Measurements from ENCODE around the gene FBXW2. TPM values are rescaled to one million over a fixed set of nuclear protein-coding genes. Genes with fewer than 3 reads are reported as not detected.

Gene FBXW2
- polyA plus RNA-seq, 10 donors: 26.2 to 42.3 (median 33.1) TPM

DNA sequence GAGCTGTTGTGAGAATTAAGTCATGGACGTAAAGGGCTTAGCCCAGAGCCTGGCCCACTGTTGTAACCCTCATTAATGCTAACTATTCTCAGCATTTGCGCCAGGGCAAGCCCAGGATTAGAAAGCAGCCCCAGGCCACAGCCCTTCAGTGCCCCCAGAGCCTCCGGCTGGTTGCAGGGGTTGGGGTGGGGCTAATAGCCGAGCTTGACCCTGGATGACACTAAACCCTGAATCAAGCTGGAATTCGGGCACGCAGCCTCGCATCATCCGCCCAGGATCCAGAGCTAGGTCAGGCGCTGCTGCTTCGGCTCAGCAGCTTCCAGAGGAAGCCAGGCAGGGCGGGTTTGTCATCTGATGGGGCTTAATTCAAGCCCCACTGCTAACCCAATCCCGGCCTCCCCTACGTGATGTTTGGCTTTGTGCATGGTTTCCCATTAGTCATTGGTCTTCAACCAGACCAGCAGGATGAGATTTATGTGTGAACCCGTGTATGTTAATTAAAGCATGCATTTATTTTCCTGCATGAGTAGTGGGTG lies 77.8 kb downstream of the FBXW2 start:
- DNase-seq: peak in 2 of 3 donors; percentile 37 to 72

DNA sequence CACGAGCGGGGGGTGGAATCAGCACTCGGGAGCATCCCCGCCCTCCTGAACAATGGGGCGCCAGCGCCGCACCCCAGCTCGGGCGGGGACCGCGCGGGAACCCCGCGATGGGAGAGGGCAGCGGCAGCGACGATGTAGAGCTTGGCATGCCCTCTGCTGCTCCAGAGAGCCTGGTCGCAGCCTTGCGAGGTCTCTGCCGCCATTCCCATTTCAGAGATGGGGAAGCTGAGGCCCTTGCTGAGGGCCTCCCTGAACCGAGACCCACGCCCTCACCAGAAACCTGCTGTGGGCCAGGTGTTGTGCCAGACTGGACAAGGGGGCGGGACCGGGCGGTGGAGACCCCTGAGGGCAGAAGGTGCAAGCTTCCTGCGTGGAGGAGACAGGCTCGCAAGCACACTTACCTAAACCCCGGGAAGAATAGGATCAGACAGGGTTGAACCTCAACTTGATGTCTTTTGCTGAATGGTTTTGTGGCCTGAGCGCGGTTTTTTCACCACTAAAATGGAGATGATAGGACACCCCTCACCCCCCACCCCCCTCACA lies 78.3 kb downstream of the FBXW2 start:
- DNase-seq: no peak

DNA sequence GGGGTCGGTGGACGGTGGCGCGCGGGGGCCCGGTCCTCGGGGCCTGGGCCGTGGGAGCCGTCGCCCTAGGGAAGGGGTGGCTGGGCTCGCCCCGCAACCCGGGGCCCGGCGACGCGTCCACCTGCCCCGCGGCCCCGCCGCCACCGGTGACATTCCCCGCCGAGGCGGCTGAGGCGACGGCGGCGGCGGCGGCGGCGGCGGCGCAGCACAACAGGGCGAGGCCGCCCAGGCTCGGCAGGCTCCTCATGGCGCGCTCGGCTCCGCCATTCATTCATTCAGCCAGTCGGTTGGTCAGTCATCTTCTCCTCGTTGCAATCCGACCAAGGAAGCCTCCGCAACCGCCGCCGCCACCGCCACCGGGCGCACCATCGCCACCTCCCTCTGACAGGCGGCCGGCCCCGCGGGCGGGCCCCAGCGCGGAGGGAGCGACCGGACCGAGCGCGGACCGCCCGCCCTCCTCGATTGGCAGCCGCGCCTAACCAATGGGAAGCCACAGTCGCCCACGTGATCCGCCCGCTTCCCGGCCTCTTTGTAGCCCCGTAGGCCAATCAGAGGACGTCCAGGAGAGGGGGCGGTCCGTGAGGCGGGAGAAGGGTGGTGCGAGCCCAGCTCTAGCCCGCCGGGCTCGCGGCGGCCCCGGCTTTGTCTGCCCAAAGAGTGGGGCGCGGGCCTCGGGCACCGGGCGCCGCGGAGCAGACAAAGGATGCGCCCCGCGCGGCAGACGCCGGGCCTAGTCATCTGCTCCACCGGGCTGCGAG lies 78.9 kb downstream of the FBXW2 start, which contains the start of gene MEGF9:
Gene MEGF9, minus strand, starts transcription at position 383 of the 758 bp plus-strand sequence. Its CDS starts 112 bp downstream, at position 271.
- peak; percentile 97 to 99 (median 98) for DNase-seq

DNA sequence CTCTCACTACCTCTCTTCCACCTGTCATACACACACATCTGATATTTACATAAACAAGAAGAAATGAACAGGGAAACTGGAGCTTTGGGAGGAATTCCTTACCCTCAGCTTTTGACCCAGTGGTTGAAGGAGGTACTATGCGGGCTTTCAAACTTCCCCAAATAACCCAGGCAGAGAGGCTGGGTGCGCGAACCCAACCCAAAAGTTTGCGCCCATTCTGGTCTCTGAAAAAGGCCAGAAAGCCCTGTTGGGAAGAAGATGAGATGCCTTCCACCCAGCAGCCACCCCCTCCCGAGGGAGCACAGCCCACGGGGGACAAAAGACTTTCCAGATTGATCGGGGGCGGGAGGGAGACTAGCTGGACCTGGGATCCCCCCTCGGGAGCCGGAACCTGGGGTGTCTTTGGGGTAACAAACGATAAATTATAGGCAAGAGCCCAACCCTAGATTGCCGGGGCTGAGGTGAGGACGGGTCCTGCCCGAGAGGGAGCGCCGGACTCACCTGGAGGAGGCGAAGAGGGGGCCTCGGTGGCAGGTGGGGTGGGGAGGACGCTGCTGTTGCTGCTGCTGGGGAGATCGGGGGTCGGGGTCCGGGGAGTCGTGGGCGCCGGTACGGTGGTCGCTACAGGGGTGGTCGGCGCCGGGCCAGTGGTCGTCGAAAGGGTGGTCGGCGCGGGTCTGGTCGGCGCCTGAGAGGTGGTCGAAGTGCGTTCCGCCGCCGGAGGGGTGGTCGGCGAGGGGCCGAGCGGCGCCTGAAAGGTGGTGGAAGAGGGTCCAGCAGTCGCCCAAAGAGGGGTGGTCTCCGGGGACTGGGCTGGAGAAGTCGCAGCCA lies 79.7 kb downstream of the FBXW2 start:
- no peak for DNase-seq

DNA sequence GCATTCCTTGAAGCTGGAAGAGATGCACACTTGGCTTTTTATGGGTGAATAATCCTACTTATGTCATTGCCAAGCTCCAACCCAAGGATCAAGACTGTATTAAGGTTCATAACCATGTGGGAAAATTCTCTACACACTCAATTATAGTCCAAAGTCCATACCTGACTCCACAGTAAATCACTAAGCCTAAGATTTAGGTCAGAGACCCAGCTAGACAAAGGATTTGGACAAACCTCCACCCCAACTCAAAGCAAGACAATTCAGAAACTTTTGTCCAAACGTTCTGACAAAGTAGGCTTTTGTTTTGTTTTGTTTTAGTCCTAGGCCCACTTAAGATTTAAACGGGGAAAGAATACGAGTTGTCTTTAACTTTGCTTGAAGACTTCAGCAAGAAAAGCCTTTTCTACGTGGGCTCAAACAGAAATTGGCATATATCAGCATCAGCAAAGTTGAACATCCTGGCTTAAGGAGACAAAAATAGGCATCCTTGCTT lies 80.6 kb downstream of the FBXW2 start:
- no peak for DNase-seq

DNA sequence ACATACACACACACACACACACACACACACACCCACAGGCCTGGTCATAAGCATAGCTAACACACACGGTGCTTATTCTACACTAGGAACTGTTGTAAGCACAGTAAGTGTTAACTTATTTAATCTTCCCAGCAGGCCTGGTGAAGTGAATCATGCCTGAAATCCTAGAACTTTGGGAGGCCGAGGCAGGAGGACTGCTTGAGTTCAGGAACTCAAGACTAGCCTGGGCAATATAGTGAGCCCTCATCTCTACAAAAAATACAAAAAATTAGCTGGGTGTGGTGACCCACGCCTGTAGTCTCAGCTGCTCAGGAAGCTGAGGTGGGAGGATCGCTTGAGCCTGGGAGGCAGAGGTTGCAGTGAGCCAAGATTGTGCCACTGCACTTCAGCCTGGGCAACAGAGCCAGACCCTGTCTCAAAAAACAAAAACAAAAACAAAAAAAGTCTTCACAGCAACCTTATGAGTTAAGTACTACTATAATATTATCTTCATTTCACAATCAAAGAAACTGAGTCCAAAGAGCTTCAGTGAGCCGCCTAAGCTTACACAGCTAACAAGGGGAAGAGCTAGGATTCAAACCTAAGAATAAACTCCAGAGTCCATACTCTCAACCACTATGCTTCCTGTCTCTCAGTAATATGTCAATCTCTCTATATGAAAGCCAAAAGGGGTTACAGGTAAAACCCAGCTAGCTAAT lies 81.2 kb downstream of the FBXW2 start:
- no peak for DNase-seq

DNA sequence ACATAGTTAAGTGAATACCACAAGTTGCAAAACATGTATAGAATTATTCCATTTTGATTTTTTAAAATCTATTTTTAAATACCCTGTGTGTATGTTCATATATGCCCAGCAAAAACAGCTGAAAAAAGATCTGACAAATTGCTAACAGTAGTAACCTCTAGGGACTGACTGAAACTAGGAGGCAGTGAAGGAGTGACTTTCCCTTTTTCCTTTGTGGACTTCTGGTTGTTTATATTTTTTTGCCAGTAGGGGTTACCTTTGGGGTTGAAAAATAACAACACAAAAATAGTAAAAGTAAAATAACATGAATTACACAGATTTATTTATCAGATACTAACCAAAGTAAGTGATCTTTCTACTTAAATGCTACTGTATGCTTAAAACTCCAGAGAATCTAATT lies 81.9 kb downstream of the FBXW2 start:
- DNase-seq: no peak

DNA sequence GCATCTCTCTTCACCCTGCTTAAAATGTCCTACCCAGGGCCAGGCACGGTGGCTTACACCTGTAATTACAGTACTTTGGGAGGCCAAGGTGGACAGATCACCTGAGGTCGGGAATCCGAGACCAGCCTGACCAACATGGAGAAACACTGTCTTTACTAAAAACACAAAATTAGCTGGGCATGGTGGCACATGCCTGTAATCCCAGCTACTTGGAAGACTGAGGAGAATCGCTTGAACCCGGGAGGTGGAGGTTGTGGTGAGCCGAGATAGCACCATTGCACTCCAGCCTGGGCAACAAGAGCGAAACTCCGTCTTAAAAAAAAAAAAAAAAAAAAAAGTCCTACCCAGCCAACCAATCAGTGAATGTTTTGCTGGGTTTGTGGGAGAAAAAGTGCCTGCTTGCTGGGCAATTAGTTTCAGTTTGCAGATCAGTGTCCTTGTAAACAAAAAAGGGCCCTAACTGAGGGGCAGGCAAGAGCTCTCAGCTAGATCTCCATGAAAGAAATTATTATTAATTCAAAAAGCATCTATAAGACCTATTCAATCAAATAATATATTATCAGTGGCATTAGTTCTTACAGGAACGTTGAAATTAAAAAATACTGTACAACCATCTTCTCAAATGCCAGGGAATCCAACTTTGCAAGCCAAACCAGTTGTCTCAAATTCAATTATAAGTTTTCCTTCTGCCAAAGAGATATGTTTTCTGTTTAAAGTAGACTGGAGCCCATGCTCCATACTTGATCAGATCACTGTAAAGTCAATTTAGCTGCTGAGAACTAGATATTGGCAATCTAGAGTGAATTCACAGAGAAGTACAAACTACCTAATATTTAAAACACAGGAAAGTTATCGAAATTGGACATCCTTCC lies 82.9 kb downstream of the FBXW2 start:
- DNase-seq: no peak

DNA sequence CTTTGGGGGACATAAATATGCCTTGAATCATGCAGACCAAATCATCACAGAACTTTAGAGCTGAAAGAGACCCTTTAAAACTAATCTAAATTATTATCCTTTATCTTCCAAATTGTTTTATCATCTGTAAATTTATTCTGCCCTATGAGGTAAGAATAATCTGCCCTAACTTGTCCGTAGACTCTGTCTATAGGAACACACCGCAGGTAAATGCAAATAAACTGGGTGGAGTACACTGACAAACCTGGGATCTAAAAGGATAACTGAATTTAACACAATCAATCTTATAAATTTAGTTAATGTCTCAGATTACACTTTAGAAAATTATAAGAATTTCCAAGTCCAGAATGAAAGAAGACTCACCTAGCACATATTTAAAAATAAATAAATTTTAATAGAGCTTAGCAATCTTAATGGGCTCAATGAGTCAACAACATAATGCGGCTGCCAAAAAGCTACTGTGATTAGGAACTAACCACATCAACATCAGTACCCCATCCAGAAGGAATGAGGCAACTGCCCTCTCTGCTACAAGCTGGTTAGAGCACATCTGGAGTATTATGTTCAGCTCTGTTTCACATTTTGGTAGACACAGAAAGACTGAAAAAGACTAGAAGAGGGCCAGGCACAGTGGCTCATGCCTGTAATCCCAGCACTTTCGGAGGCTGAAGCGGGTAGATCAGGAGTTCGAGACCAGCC lies 84.5 kb downstream of the FBXW2 start:
- DNase-seq: no peak

DNA sequence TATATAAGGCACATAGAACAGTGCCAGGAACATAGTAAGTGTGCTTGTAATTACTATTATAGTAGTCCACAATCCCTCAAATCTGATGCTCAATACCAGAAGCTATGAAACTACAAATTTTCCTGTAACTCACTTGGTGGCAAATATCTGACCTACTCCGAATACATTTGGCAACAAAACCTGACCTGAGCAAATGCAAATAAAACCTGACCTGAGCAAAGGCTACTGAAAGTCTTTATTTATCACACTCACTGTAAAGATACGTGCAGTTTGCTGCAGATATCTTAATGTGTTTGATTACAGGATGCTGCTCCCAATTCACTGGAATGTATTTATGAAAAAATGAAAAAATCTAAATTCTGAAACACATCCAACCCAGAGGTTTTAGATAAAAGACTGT lies 86.0 kb downstream of the FBXW2 start:
- DNase-seq: no peak

Other genes with a start within 250 kb of the FBXW2 start
- 10 to 100 TPM; 35.5 to 54.8 (median 45.7) TPM for gene CDK5RAP2, start 213.2 kb downstream of the FBXW2 start, polyA plus RNA-seq (ENCODE audit: insufficient read length in 10 of 10)
- gene MEGF9, start 78.9 kb downstream of the FBXW2 start, polyA plus RNA-seq (ENCODE audit: insufficient read length in 10 of 10): 10 to 100 TPM in 2 of 10 donors, 1 to 10 TPM in 8; 5.5 to 12.1 (median 7.6) TPM
- gene PSMD5, start 49.5 kb upstream of the FBXW2 start, polyA plus RNA-seq (ENCODE audit: insufficient read length in 10 of 10): 10 to 100 TPM; 17.5 to 31.1 (median 24.5) TPM
- 10 to 100 TPM; 29.9 to 40.5 (median 35.0) TPM for gene PHF19, start 83.8 kb upstream of the FBXW2 start, polyA plus RNA-seq (ENCODE audit: insufficient read length in 10 of 10)
- 1 to 10 TPM; 2.6 to 5.7 (median 4.1) TPM for gene TRAF1, start 133.4 kb upstream of the FBXW2 start, polyA plus RNA-seq (ENCODE audit: insufficient read length in 10 of 10)